Mesenchymal stem cell (in vitro differentiated cells and primary cell): ENCODE results near the gene THBD.
A peak's percentile ranks its signal among the peaks of the same experiment; 100 is the strongest.

Experiments used
- DNase-seq: peaks from one replicate; pipeline ENCODE4 v3.0.0-alpha.2; 2013
- H2AFZ ChIP-seq: one replicate; pipeline ENCODE4 v1.6.1; 2013; ENCODE audit warnings: low read depth, mild to moderate bottlenecking, control low read depth, inconsistent platforms, low read length, moderate library complexity
- H2AK5ac ChIP-seq: 2 replicates; pipeline ENCODE4 v1.6.1; 2013; ENCODE audit warnings: low read length, moderate library complexity, mild to moderate bottlenecking, inconsistent platforms; ENCODE audit not compliant: severe bottlenecking
- H2BK120ac ChIP-seq: one replicate; pipeline ENCODE4 v1.6.1; 2013; ENCODE audit warnings: low read depth, mild to moderate bottlenecking, inconsistent platforms, low read length, moderate library complexity
- H2BK12ac ChIP-seq, 2 experiments: one replicate each; pipeline ENCODE4 v1.6.1; 2013; ENCODE audit warnings: inconsistent platforms in 2 of 2, low read length in 2 of 2, mild to moderate bottlenecking in 2 of 2, moderate library complexity in 2 of 2, control low read depth in 1 of 2
- H2BK15ac ChIP-seq: one replicate; pipeline ENCODE4 v1.6.1; 2013; ENCODE audit warnings: mild to moderate bottlenecking, low read depth, inconsistent platforms; ENCODE audit not compliant: poor library complexity, severe bottlenecking
- H2BK5ac ChIP-seq: 2 replicates; pipeline ENCODE4 v1.6.1; 2013; ENCODE audit warnings: low read depth, mild to moderate bottlenecking, low read length, control low read depth, inconsistent platforms; ENCODE audit not compliant: poor library complexity, severe bottlenecking
- H3K14ac ChIP-seq, 2 experiments: one replicate each; pipeline ENCODE4 v1.6.1; 2013; ENCODE audit warnings: inconsistent platforms in 2 of 2, low read length in 2 of 2, control low read depth in 1 of 2, mild to moderate bottlenecking in 1 of 2, moderate library complexity in 1 of 2
- H3K18ac ChIP-seq, 2 experiments: one replicate each; pipeline ENCODE4 v1.6.1; 2013; ENCODE audit warnings: inconsistent platforms in 2 of 2, low read length in 2 of 2, control low read depth in 1 of 2, low read depth in 1 of 2, mild to moderate bottlenecking in 1 of 2
- H3K23ac ChIP-seq, 2 experiments: one replicate each; pipeline ENCODE4 v1.6.1; 2013; ENCODE audit warnings: inconsistent platforms in 2 of 2, low read length in 2 of 2, mild to moderate bottlenecking in 2 of 2, moderate library complexity in 2 of 2, control low read depth in 1 of 2
- H3K27ac ChIP-seq: 2 replicates; pipeline ENCODE4 v1.5.1; 2013; ENCODE audit warnings: mild to moderate bottlenecking, moderate library complexity, low read length, control low read depth, inconsistent platforms; ENCODE audit not compliant: poor library complexity, severe bottlenecking
- H3K27me3 ChIP-seq, 2 experiments: 2 replicates each; pipeline versions ENCODE4 v1.6.1 to v1.7.0; 2013; ENCODE audit warnings: low read length in 2 of 2, mild to moderate bottlenecking in 2 of 2, moderate library complexity in 2 of 2, control low read depth in 1 of 2, inconsistent platforms in 1 of 2; ENCODE audit not compliant: control insufficient read depth in 1 of 2, insufficient read depth in 1 of 2
- H3K36me3 ChIP-seq, 2 experiments: 2 replicates each; pipeline versions ENCODE4 v1.6.1 to v1.7.0; 2013; ENCODE audit warnings: low read length in 2 of 2, control low read depth in 1 of 2, inconsistent platforms in 1 of 2, low read depth in 1 of 2, mild to moderate bottlenecking in 1 of 2; ENCODE audit not compliant: insufficient read depth in 2 of 2, control insufficient read depth in 1 of 2
- H3K4ac ChIP-seq, 2 experiments: one replicate each; pipeline ENCODE4 v1.6.1; 2013; ENCODE audit warnings: inconsistent platforms in 2 of 2, low read length in 2 of 2, mild to moderate bottlenecking in 2 of 2, moderate library complexity in 2 of 2, control low read depth in 1 of 2, low read depth in 1 of 2
- H3K4me1 ChIP-seq: 2 replicates; pipeline ENCODE4 v1.6.1; 2013; ENCODE audit warnings: low read depth, low read length, control low read depth; ENCODE audit not compliant: control insufficient read depth, insufficient read depth
- H3K4me2 ChIP-seq: 2 replicates; pipeline ENCODE4 v1.6.1; 2013; ENCODE audit warnings: low read length, mild to moderate bottlenecking, inconsistent platforms; ENCODE audit not compliant: poor library complexity, severe bottlenecking
- H3K4me3 ChIP-seq, 2 experiments: 2 replicates each; pipeline versions ENCODE4 v1.5.1 to v1.7.0; 2013; ENCODE audit warnings: low read length in 2 of 2, mild to moderate bottlenecking in 2 of 2, control low read depth in 1 of 2, low read depth in 1 of 2; ENCODE audit not compliant: insufficient read depth in 1 of 2
- H3K79me1 ChIP-seq: replicated peaks from 2 replicates; pipeline ENCODE4 v1.6.1; 2013; ENCODE audit warnings: mild to moderate bottlenecking, control low read depth, low read length, inconsistent platforms; ENCODE audit not compliant: poor library complexity, severe bottlenecking
- H3K9ac ChIP-seq: 2 replicates; pipeline ENCODE4 v1.7.0; 2013; ENCODE audit warnings: mild to moderate bottlenecking, low read length, moderate library complexity
- H3K9me3 ChIP-seq: 2 replicates; pipeline ENCODE4 v1.7.0; 2013; ENCODE audit warnings: mild to moderate bottlenecking, low read length; ENCODE audit not compliant: control insufficient read depth
- H4K8ac ChIP-seq: one replicate; pipeline ENCODE4 v1.6.1; 2013; ENCODE audit warnings: inconsistent platforms, mild to moderate bottlenecking, low read length, moderate library complexity
- H4K91ac ChIP-seq: one replicate; pipeline ENCODE4 v1.6.1; 2013; ENCODE audit warnings: mild to moderate bottlenecking, low read length, inconsistent platforms
- WGBS: methylation state at CpG from one replicate; pipeline ENCODE4 v1.1.7; 2013; ENCODE audit warnings: mixed read lengths; 5-methylcytosine and 5-hydroxymethylcytosine counted together

THBD gene

DNA sequence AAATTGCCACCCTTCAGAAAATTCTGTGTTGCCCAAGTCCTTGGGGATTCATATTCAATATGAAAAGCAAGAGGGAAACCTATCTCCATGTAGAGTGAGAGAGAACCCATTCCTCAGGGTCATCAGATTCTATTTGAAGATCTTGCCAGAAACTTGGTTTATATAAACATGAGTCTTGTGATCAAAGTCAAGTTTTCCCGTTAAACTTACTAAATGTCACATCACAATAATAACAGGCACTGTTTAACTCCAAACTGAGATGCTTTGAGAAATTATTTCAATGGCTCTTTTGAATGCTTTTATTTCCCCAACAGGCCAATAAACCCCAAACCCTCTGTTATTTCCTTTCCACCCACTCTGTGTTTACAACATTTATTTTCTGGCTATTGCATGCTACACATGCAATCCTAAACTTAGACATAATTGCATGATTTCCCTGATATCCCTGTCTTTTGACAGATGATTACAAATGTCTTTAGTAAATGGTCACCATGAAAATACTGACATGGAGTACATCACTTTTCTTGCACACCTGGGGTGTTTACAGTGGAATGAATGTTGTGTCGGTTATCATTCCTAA lies 45.5 kb downstream of the THBD start:
- Histone ChIP-seq H3K14ac (no peak overlapping the region), H3K27me3 (no peaks in the 10 kb centered on the region), H3K4ac (no peak overlapping the region), H3K27ac (no peak overlapping the region), H2BK12ac (no peak overlapping the region), H2BK120ac (no peak overlapping the region), H3K4me3 (no peak overlapping the region), H3K9me3 (no peaks in the 10 kb centered on the region), H3K4me1 (peaks cover 2% of the 10 kb centered on the region), H2BK5ac (no peak overlapping the region), H2BK15ac (no peak overlapping the region), H2AFZ (no peak overlapping the region), H3K36me3 (no peaks in the 10 kb centered on the region), H3K79me1 (no peaks in the 10 kb centered on the region), H2AK5ac (no peak overlapping the region), H3K9ac (no peak overlapping the region), H3K18ac (no peak overlapping the region), H3K23ac (no peak overlapping the region), H3K4me2 (no peak overlapping the region), H4K8ac (no peak overlapping the region), H4K91ac (no peak overlapping the region)
- WGBS: 75% methylated on average over 1 of the region's 2 CpGs
- no peak for DNase-seq

DNA sequence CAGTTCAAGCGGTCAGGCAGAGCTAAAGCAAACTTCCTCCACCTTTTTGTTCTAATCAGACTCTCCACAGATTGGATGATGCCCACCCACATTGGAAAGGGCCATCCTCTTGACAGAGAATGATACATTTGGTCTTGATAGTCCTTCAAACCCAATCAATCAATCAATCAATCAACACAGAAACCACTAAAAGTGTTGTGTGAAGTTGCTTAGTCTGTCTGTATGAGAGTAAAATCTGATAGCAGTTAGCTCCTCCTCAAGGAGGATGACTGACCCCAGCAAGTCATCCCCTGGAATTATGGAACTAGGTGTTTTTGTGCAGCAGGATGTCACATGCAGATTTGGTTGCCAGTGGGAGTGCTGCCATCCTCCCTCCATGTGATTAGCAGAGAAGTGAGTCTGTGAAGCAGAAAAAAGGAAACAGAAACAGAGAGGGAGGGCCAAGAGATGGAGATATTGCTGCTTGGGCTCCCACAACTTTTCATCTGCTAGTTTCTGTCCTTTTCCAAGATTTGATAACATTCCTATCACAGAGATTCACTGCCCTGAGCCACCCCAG lies 46.3 kb downstream of the THBD start:
- H2BK5ac ChIP-seq: no peak overlapping the region
- H3K18ac ChIP-seq: no peak overlapping the region
- no peak overlapping the region for H3K27ac ChIP-seq
- no peak overlapping the region for H2AFZ ChIP-seq
- H3K23ac ChIP-seq: no peak overlapping the region
- no peak overlapping the region for H3K4ac ChIP-seq
- H3K4me2 ChIP-seq: no peak overlapping the region
- no peak for DNase-seq
- H3K4me3 ChIP-seq: no peak overlapping the region
- H2BK12ac ChIP-seq: no peak overlapping the region
- no peaks in the 10 kb centered on the region for H3K36me3 ChIP-seq
- no peak overlapping the region for H2AK5ac ChIP-seq
- no peaks in the 10 kb centered on the region for H3K9me3 ChIP-seq
- H2BK15ac ChIP-seq: no peak overlapping the region
- no peaks in the 10 kb centered on the region for H3K27me3 ChIP-seq
- 88% methylated on average over 1 of the region's 1 CpG for WGBS
- H4K91ac ChIP-seq: no peak overlapping the region
- H3K79me1 ChIP-seq: no peaks in the 10 kb centered on the region
- no peak overlapping the region for H2BK120ac ChIP-seq
- H3K9ac ChIP-seq: no peak overlapping the region
- no peak overlapping the region for H3K14ac ChIP-seq
- H3K4me1 ChIP-seq: no peaks in the 10 kb centered on the region
- H4K8ac ChIP-seq: no peak overlapping the region

- Histone ChIP-seq H2BK15ac (no peak overlapping the region), H2BK12ac (no peak overlapping the region), H3K36me3 (no peaks in the 10 kb centered on the region), H3K14ac (no peak overlapping the region), H3K9me3 (no peaks in the 10 kb centered on the region), H4K91ac (no peak overlapping the region), H3K27me3 (no peaks in the 10 kb centered on the region), H3K4me3 (no peak overlapping the region), H3K4me2 (no peak overlapping the region), H3K9ac (no peak overlapping the region), H3K79me1 (no peaks in the 10 kb centered on the region), H2AFZ (no peak overlapping the region), H2BK5ac (no peak overlapping the region), H3K23ac (no peak overlapping the region), H2AK5ac (no peak overlapping the region), H3K18ac (no peak overlapping the region), H3K4ac (no peak overlapping the region), H3K4me1 (no peaks in the 10 kb centered on the region), H4K8ac (no peak overlapping the region), H3K27ac (no peak overlapping the region), H2BK120ac (no peak overlapping the region)
- 81% methylated on average over 6 of the region's 6 CpGs for WGBS
- DNase-seq: no peak
Observed at GRCh38 chr20:23002276-23002675, 47.2 kb downstream of the THBD start.

GRCh38 chr20:23000232-23000947 lies 49.1 kb downstream of the THBD start:
- Histone ChIP-seq H2AFZ (no peak overlapping the region), H3K4me3 (no peak overlapping the region), H3K4me2 (no peak overlapping the region), H4K8ac (no peak overlapping the region), H3K14ac (no peak overlapping the region), H2BK15ac (no peak overlapping the region), H3K23ac (no peak overlapping the region), H3K27me3 (no peaks in the 10 kb centered on the region), H3K9me3 (no peaks in the 10 kb centered on the region), H2BK120ac (no peak overlapping the region), H3K4me1 (no peaks in the 10 kb centered on the region), H3K36me3 (no peaks in the 10 kb centered on the region), H2AK5ac (no peak overlapping the region), H3K9ac (no peak overlapping the region), H3K4ac (no peak overlapping the region), H3K27ac (no peak overlapping the region), H3K18ac (no peak overlapping the region), H2BK5ac (no peak overlapping the region), H4K91ac (no peak overlapping the region), H2BK12ac (no peak overlapping the region), H3K79me1 (no peaks in the 10 kb centered on the region)
- peak; percentile 7 for DNase-seq
- WGBS: 56% methylated on average over 6 of the region's 6 CpGs
